HUES64 (cell line): ENCODE data around the gene N4BP2L2.
"Not testable (repeated sequence)": the region's sequence is repeated elsewhere in the genome, so short reads cannot be mapped to it uniquely, and the experiment has no call there.

ENCODE experiments used
- H3K27ac ChIP-seq: 2 replicates; pipeline ENCODE4 v1.7.0; 2013; ENCODE audit warnings: low read depth, low read length, inconsistent platforms
- H3K27me3 ChIP-seq: 2 replicates; pipeline ENCODE4 v1.6.1; 2013; ENCODE audit warnings: mild to moderate bottlenecking, low read length; ENCODE audit not compliant: insufficient read depth
- H3K36me3 ChIP-seq: 2 replicates; pipeline ENCODE4 v1.6.1; 2013; ENCODE audit warnings: mild to moderate bottlenecking, low read length; ENCODE audit not compliant: insufficient read depth
- H3K4me1 ChIP-seq: 2 replicates; pipeline ENCODE4 v1.6.1; 2013; ENCODE audit warnings: mild to moderate bottlenecking, low read length, moderate library complexity; ENCODE audit not compliant: insufficient read depth
- H3K4me3 ChIP-seq: 2 replicates; pipeline ENCODE4 v1.5.1; 2013; ENCODE audit warnings: mild to moderate bottlenecking, low read length, moderate library complexity
- H3K9ac ChIP-seq: 2 replicates; pipeline ENCODE4 v1.6.1; 2013; ENCODE audit warnings: mild to moderate bottlenecking, low read depth, low read length
- H3K9me3 ChIP-seq: 2 replicates; pipeline ENCODE4 v1.6.1; 2013; ENCODE audit warnings: low read depth, low read length; ENCODE audit not compliant: insufficient read depth
- WGBS: fragments of 150-250, 120-280 bp; methylation state at CpG from one replicate; pipeline ENCODE4 v1.1.7; 2013; ENCODE audit warnings: missing lambda C conversion rate; 5-methylcytosine and 5-hydroxymethylcytosine counted together

The N4BP2L2 gene

GRCh38 chr13:32560842-32561241 lies 22.2 kb upstream of the N4BP2L2 start:
- H3K27ac ChIP-seq, H3K4me1 ChIP-seq, H3K36me3 ChIP-seq, H3K4me3 ChIP-seq, H3K9ac ChIP-seq, H3K27me3 ChIP-seq, H3K9me3 ChIP-seq: not testable (repeated sequence)
- whole genome bisulfite sequencing: 100% methylated on average over 1 of the region's 1 CpG

DNA sequence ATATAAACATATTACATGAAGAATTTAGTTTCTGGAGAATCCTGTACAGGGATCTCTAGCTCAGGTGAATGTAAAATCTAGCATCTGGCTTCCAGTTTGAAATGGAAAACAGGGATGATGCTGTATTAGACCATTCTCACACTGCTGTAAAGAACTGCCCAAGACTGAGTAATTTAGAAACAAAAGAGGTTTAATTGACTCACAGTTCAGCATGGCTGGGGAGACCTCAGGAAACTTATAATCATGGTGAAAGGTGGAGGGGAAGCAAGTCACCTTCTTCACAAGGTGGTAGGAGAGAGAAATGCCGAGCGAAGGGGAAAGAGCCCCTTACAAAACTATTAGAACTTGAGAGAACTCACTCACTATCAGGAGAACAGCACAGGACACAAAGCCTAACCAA lies 17.0 kb upstream of the N4BP2L2 start:
- Histone ChIP-seq H3K9ac (no peak overlapping the region), H3K36me3 (no peaks in the 10 kb centered on the region), H3K27me3 (no peaks in the 10 kb centered on the region), H3K4me1 (no peaks in the 10 kb centered on the region), H3K27ac (no peak overlapping the region), H3K9me3 (no peaks in the 10 kb centered on the region), H3K4me3 (no peak overlapping the region)
- WGBS: no CpG with 5 or more reads among the region's 2 CpGs

GRCh38 chr13:32553720-32554119 lies 15.1 kb upstream of the N4BP2L2 start:
- Histone ChIP-seq H3K4me1 (no peaks in the 10 kb centered on the region), H3K4me3 (no peak overlapping the region), H3K27ac (no peak overlapping the region), H3K9me3 (no peaks in the 10 kb centered on the region), H3K9ac (no peak overlapping the region), H3K27me3 (no peaks in the 10 kb centered on the region), H3K36me3 (no peaks in the 10 kb centered on the region)
- whole genome bisulfite sequencing: 87% methylated on average over 1 of the region's 1 CpG

- Histone ChIP-seq H3K27me3 (no peaks in the 10 kb centered on the region), H3K4me1 (no peaks in the 10 kb centered on the region), H3K9me3 (no peaks in the 10 kb centered on the region), H3K9ac (no peak overlapping the region), H3K4me3 (no peak overlapping the region), H3K36me3 (no peaks in the 10 kb centered on the region), H3K27ac (no peak overlapping the region)
- WGBS: 93% methylated on average over 3 of the region's 3 CpGs
Observed at GRCh38 chr13:32549788-32550187, 11.2 kb upstream of the N4BP2L2 start.

DNA sequence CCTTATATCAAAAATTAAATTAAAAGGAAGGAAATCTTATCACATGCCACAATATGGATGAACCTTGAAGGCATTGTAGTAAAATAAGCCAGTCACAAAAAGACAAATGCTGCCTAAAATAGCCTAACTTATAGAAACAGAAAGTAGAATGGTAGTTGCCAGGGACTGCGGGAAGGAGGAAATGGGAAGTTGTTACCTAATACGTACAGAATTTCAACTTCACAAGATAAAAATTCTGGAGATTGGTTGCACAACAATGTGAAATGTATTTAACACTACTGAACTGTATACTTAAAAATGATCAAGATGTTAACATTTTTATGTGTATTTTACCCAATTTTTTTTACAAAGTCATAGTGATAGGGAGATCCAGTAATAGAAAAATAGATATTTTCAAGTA lies 10.2 kb upstream of the N4BP2L2 start:
- Histone ChIP-seq H3K4me1 (no peaks in the 10 kb centered on the region), H3K9ac (no peak overlapping the region), H3K9me3 (no peaks in the 10 kb centered on the region), H3K27me3 (no peaks in the 10 kb centered on the region), H3K27ac (no peak overlapping the region), H3K4me3 (no peak overlapping the region), H3K36me3 (no peaks in the 10 kb centered on the region)
- no CpG with 5 or more reads among the region's 2 CpGs for WGBS

- H3K4me1 ChIP-seq: no peaks in the 10 kb centered on the region
- no peak overlapping the region for H3K27ac ChIP-seq
- H3K9ac ChIP-seq: no peak overlapping the region
- 100% methylated on average over 1 of the region's 2 CpGs for WGBS
- no peaks in the 10 kb centered on the region for H3K27me3 ChIP-seq
- H3K36me3 ChIP-seq: no peaks in the 10 kb centered on the region
- H3K4me3 ChIP-seq: no peak overlapping the region
- H3K9me3 ChIP-seq: no peaks in the 10 kb centered on the region
Observed at GRCh38 chr13:32545083-32545482, 6.5 kb upstream of the N4BP2L2 start.

DNA sequence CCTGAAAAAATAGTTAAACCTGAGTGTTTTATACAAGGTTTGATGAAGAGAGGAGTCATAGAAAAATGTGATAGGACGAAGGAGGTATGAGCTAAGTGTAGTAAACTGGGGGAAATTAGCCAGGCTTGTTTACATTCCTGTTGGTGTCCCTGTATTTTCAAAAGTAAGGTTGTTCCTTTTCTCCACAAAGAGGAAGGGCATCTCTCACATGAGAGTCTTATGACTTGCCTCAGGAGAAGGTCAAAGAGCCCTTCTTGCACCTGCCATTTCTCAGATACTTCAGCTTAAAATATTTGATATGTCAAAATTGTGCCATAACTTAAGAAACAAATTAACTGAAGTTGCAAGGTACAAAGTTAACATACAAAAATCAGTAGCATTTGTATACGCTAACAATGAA lies 3.6 kb upstream of the N4BP2L2 start:
- H3K4me1 ChIP-seq: no peaks in the 10 kb centered on the region
- 91% methylated on average over 2 of the region's 2 CpGs for WGBS
- no peaks in the 10 kb centered on the region for H3K27me3 ChIP-seq

DNA sequence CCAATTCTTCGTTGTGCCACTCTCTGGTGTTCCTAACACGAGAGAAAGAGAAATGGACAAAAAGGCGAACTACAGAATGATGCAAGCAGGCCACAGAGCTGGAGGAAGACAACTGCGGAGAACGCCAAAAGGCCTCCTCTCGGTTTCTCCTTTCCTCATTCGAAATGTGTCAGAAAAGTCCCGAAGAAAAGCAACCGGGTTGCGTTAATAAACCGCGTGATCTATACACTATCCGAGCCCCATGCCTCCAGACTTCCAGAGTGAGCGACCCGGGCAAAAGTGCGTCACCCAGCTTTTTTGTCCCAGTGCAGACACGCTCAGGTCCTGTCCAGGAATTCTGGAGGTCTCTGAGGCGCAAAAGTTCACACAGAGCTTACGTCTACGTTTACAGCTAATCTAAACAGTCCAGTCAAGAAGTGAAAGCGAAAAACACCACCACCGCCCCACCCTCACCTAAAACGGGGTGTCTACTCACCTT lies 413 bp downstream of the N4BP2L2 start:
- Histone ChIP-seq H3K36me3 (peaks cover 33% of the 10 kb centered on the region), H3K27me3 (no peaks in the 10 kb centered on the region), H3K9me3 (peaks cover 3% of the 10 kb centered on the region; the same call in 1 of the 2 replicates), H3K27ac (peak overlapping the region; percentile 81), H3K9ac (peak overlapping the region; percentile 78), H3K4me3 (peak overlapping the region; percentile 82), H3K4me1 (no peaks in the 10 kb centered on the region)
- WGBS: under 1% methylated on average over 23 of the region's 23 CpGs

More for the DNA sequence above, 3.6 kb upstream of the N4BP2L2 start:
- Histone ChIP-seq H3K27ac (no peak overlapping the region), H3K4me3 (no peak overlapping the region), H3K9me3 (peaks cover 3% of the 10 kb centered on the region; the same call in 1 of the 2 replicates), H3K36me3 (no peaks in the 10 kb centered on the region), H3K9ac (no peak overlapping the region)

GRCh38 chr13:32537580-32538142 lies 934 bp downstream of the N4BP2L2 start:
- Histone ChIP-seq H3K36me3 (peaks cover 33% of the 10 kb centered on the region), H3K27me3 (no peaks in the 10 kb centered on the region), H3K27ac (peak overlapping the region; percentile 81), H3K4me3 (peak overlapping the region; percentile 82), H3K9ac (peak overlapping the region; percentile 78), H3K9me3 (peaks cover 3% of the 10 kb centered on the region; the same call in 1 of the 2 replicates), H3K4me1 (no peaks in the 10 kb centered on the region)
- WGBS: 17% methylated on average over 21 of the region's 22 CpGs

DNA sequence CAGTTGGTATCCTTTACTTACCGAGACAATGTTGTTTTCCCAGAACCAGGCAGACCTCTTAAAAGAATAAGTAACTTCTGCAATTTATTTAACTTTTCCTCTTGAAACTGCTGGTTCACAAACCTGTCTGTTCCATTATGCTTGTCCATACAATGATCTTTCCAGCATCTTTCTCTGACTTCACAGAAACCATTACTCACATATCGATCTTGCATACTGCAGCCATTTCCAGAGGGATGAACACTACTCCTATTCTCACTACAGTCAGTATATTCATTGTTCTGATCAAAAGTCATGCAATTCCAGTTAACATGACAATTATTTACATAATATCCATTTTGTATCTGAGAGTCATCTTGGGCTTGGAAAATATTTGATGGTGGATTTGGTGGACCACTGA lies 2.8 kb downstream of the N4BP2L2 start:
- Histone ChIP-seq H3K27me3 (no peaks in the 10 kb centered on the region), H3K9ac (no peak overlapping the region), H3K9me3 (peaks cover 3% of the 10 kb centered on the region; the same call in 1 of the 2 replicates), H3K4me3 (no peak overlapping the region), H3K27ac (no peak overlapping the region), H3K36me3 (peaks cover 42% of the 10 kb centered on the region), H3K4me1 (no peaks in the 10 kb centered on the region; the same call in 1 of the 2 replicates)
- 97% methylated on average over 2 of the region's 2 CpGs for WGBS

DNA sequence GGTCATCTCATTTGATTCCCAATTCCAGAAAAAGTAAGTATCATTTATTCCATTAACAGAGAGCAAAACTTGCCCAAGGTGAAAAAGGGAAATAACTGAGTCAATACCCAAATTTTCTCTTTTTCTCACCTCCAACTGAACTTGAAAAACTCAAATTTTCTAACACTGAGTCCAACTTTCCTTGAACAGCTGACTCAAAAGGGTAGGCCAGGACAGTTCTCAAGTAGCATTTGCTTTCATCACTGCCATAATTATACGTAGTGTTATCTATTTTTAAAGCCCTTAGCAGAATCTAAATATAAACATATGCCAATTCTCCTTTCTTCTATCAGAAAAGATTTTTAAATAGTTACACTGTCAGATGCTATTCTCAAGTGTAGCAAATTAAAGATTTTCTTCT lies 3.5 kb downstream of the N4BP2L2 start:
- H3K4me1 ChIP-seq: no peaks in the 10 kb centered on the region; the same call in 1 of the 2 replicates
- peaks cover 3% of the 10 kb centered on the region; the same call in 1 of the 2 replicates for H3K9me3 ChIP-seq
- H3K4me3 ChIP-seq: no peak overlapping the region
- no peaks in the 10 kb centered on the region for H3K27me3 ChIP-seq
- H3K9ac ChIP-seq: no peak overlapping the region
- no peak overlapping the region for H3K27ac ChIP-seq
- 96% methylated on average over 1 of the region's 1 CpG for WGBS
- H3K36me3 ChIP-seq: peaks cover 42% of the 10 kb centered on the region

- Histone ChIP-seq H3K27ac (no peak overlapping the region), H3K4me1 (no peaks in the 10 kb centered on the region; the same call in 1 of the 2 replicates), H3K36me3 (peaks cover 39% of the 10 kb centered on the region), H3K9me3 (no peaks in the 10 kb centered on the region), H3K9ac (no peak overlapping the region), H3K4me3 (no peak overlapping the region), H3K27me3 (no peaks in the 10 kb centered on the region)
- 46% methylated on average over 2 of the region's 2 CpGs for WGBS
Observed at GRCh38 chr13:32530841-32531253, 7.7 kb downstream of the N4BP2L2 start.
